HepG2 (cell line): ENCODE data around the gene FOXS1. TPM values are rescaled to one million over a fixed set of nuclear protein-coding genes. Genes with fewer than 3 reads are reported as not detected.

Experiments used
- CENPT ChIP-seq: sonication (generic); formaldehyde crosslinking; IDR thresholded peaks from 2 replicates; pipeline ENCODE4 v1.8.0; 2022; ENCODE audit warnings: low read depth, mild to moderate bottlenecking, moderate library complexity, missing genetic modification reagents
- FOSL1 ChIP-seq: sonication (generic); formaldehyde crosslinking; IDR thresholded peaks from 2 replicates; pipeline ENCODE4 v1.9.0; 2021; ENCODE audit warnings: missing genetic modification reagents, borderline replicate concordance
- GABPA ChIP-seq, 2 experiments: IDR thresholded peaks; 2 replicates each; pipeline ENCODE4 v1.6.1; 2011 to 2016; ENCODE audit warnings: low read depth in 2 of 2, low read length in 1 of 2, missing biosample characterization in 1 of 2, missing genetic modification characterization in 1 of 2
- MAF1 ChIP-seq: sonication (generic); formaldehyde crosslinking; IDR thresholded peaks from 2 replicates; pipeline ENCODE4 v1.5.0; 2020; ENCODE audit warnings: missing genetic modification reagents, borderline replicate concordance
- MAFK ChIP-seq, 2 experiments: IDR thresholded peaks in 1 of 2; conservative IDR thresholded peaks in 1 of 2; 2 replicates each; pipeline ENCODE4 v1.6.1; 2011; ENCODE audit warnings: improper control_type of control experiment in 2 of 2, low read length in 2 of 2
- MEIS2 ChIP-seq: sonication (generic); formaldehyde crosslinking; IDR thresholded peaks from 2 replicates; pipeline ENCODE4 v1.9.0; 2021; ENCODE audit warnings: mild to moderate bottlenecking, missing genetic modification reagents
- NFIB ChIP-seq: sonication (generic); formaldehyde crosslinking; IDR thresholded peaks from 2 replicates; pipeline ENCODE4 v1.9.0; 2021; ENCODE audit warnings: missing genetic modification reagents, mild to moderate bottlenecking, borderline replicate concordance
- PRMT3 ChIP-seq: sonication (generic); formaldehyde crosslinking; IDR thresholded peaks from 2 replicates; pipeline ENCODE4 v1.8.1; 2022; ENCODE audit warnings: low read depth, mild to moderate bottlenecking, moderate library complexity, missing genetic modification reagents, borderline replicate concordance
- SP140L ChIP-seq: sonication (generic); formaldehyde crosslinking; IDR thresholded peaks from 2 replicates; pipeline ENCODE4 v1.4.0; 2020; ENCODE audit warnings: missing genetic modification reagents, borderline replicate concordance
- STAG1 ChIP-seq: sonication (generic); formaldehyde crosslinking; IDR thresholded peaks from 2 replicates; pipeline ENCODE4 v1.4.0; 2020; ENCODE audit warnings: missing genetic modification reagents
- ZBTB25 ChIP-seq: IDR thresholded peaks from 2 replicates; pipeline ENCODE4 v1.6.1; 2018; ENCODE audit warnings: missing genetic modification reagents
- ZFP36L1 ChIP-seq: sonication (generic); formaldehyde crosslinking; IDR thresholded peaks from 2 replicates; pipeline ENCODE4 v1.8.0; 2022; ENCODE audit warnings: mild to moderate bottlenecking, missing genetic modification reagents, moderate library complexity
- ZNF256 ChIP-seq: sonication (generic); formaldehyde crosslinking; conservative IDR thresholded peaks from 2 replicates; pipeline ENCODE4 v1.4.0; 2020; ENCODE audit warnings: missing genetic modification reagents
- ZNF263 ChIP-seq: sonication (generic); formaldehyde crosslinking; IDR thresholded peaks from 2 replicates; pipeline ENCODE4 v1.4.0; 2020; ENCODE audit warnings: missing genetic modification reagents
- ZNF468 ChIP-seq: sonication (generic); formaldehyde crosslinking; IDR thresholded peaks from 2 replicates; pipeline ENCODE4 v1.8.0; 2022; ENCODE audit warnings: mild to moderate bottlenecking, moderate library complexity, missing genetic modification reagents
- ZNF646 ChIP-seq: sonication (generic); formaldehyde crosslinking; IDR thresholded peaks from 2 replicates; pipeline ENCODE4 v1.9.0; 2021; ENCODE audit warnings: mild to moderate bottlenecking, missing genetic modification reagents
- ZNF674 ChIP-seq: sonication (generic); formaldehyde crosslinking; IDR thresholded peaks from 2 replicates; pipeline ENCODE4 v1.5.0; 2020; ENCODE audit warnings: low read depth, mild to moderate bottlenecking, missing genetic modification reagents
- ZNF782 ChIP-seq: sonication (generic); formaldehyde crosslinking; IDR thresholded peaks from 2 replicates; pipeline ENCODE4 v1.4.0; 2020; ENCODE audit warnings: missing genetic modification reagents, mild to moderate bottlenecking, borderline replicate concordance
- polyA plus RNA-seq, 8 experiments: library from polyadenylated mRNA; depleted of rRNA in 3 of 8; stranded (reverse) in 7 of 8; unstranded in 1 of 8; fragments of >200 nt; fragmentation: Illumina TruSeq in 4 of 8; extraction: Trizol in 4 of 8; gene quantifications; 2 replicates each; pipeline versions ENCODE4 v1.2.1 to v1.2.3, GENCODE V29; 2011 to 2016; ENCODE audit warnings: low read depth in 4 of 8, missing spikeins in 1 of 8, mixed read lengths in 1 of 8; ENCODE audit not compliant: insufficient read depth in 1 of 8
- total RNA-seq, 5 experiments: library from RNA; depleted of rRNA; stranded (reverse); fragments of >200 nt; fragmentation: Illumina TruSeq; extraction: Trizol; gene quantifications; 2 replicates each; pipeline ENCODE4 v1.2.3, GENCODE V29; 2016; ENCODE audit warnings: low read depth in 1 of 5
- TF ChIP-seq, protein P1 (sequence below): sonication (generic); formaldehyde crosslinking; IDR thresholded peaks from 2 replicates; pipeline ENCODE4 v1.4.0; 2020; ENCODE audit warnings: mild to moderate bottlenecking, missing genetic modification reagents
- TF ChIP-seq, protein P2 (sequence below): sonication (generic); formaldehyde crosslinking; IDR thresholded peaks from 2 replicates; pipeline ENCODE4 v1.8.1; 2023; ENCODE audit warnings: mild to moderate bottlenecking, missing genetic modification reagents

The FOXS1 gene
- total and polyA plus RNA-seq, 2 of the 13 experiments (the other 11 are each of a cell fraction or from before 2014, with no cell fraction given), result not detected

DNA sequence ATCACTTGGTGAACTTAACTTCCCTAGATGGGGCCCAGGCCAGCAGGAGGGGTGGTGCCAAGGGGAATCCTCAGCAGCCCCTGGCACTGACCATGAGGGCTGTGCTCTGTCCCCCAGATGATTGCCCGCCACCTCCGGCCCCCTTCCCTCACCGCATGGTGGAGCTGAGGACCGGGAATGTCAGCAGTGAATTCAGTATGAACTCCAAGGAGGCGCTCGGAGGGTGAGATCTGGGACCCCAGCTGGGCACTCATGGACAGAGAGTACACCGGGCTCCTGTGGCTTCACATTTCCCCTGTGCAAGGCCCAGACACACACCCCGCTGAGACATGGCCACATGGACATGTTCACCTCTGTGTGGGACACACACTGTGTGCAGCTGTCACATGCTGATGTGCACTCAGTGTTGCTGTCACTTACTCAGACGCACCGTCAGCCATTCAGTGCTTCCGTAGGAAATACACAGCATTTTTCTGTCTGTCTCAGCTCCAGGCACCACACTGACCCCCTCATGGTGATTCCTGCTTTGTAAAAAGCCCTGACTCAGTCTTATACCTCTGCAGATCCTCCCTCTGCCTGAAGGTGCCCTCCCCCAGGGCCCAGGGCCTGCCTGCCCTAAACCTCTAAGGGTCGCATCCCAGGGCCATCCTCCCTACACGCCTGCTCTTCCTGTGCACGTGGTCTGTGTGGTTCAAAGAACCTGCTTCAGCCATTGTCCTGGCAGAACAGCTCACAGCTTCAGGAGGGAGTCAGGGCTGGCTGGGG lies 21.9 kb downstream of the FOXS1 start (continued):
- TF ChIP-seq NFIB (CRISPR knock-in tag) (0 out of 2 replicates have a peak, but pooled peaks have one; percentile 40), FOSL1 (CRISPR knock-in tag) (no peak), GABPA (IDR thresholded peaks at IDR 0.05; ENCODE audit: low read depth, low read length) (no peak), GABPA (CRISPR knock-in tag; IDR thresholded peaks at IDR 0.05; ENCODE audit: low read depth) (no peak), ZNF256 (CRISPR knock-in tag) (no peak), SP140L (CRISPR knock-in tag) (no peak), MEIS2 (no peak), ZNF674 (no peak), ZBTB25 (CRISPR knock-in tag) (no peak), ZNF263 (CRISPR knock-in tag) (peak; percentile 86), ZNF782 (CRISPR knock-in tag) (0 out of 2 replicates have a peak, but pooled peaks have one; percentile 15), MAFK (conservative IDR thresholded peaks at IDR 0.05 in 1 of 2, IDR thresholded peaks at IDR 0.05 in 1 of 2; ENCODE audit: low read length in 2 of 2) (no peak), ZNF646 (CRISPR knock-in tag) (no peak), PRMT3 (CRISPR knock-in tag) (no peak), STAG1 (CRISPR knock-in tag) (no peak), CENPT (no peak), ZFP36L1 (CRISPR knock-in tag) (no peak), ZNF468 (CRISPR knock-in tag) (no peak), MAF1 (CRISPR knock-in tag) (no peak)
- TF ChIP-seq, protein P1, sequence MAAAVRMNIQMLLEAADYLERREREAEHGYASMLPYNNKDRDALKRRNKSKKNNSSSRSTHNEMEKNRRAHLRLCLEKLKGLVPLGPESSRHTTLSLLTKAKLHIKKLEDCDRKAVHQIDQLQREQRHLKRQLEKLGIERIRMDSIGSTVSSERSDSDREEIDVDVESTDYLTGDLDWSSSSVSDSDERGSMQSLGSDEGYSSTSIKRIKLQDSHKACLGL, result no peak
- TF ChIP-seq, protein P2, sequence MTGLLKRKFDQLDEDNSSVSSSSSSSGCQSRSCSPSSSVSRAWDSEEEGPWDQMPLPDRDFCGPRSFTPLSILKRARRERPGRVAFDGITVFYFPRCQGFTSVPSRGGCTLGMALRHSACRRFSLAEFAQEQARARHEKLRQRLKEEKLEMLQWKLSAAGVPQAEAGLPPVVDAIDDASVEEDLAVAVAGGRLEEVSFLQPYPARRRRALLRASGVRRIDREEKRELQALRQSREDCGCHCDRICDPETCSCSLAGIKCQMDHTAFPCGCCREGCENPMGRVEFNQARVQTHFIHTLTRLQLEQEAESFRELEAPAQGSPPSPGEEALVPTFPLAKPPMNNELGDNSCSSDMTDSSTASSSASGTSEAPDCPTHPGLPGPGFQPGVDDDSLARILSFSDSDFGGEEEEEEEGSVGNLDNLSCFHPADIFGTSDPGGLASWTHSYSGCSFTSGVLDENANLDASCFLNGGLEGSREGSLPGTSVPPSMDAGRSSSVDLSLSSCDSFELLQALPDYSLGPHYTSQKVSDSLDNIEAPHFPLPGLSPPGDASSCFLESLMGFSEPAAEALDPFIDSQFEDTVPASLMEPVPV (CRISPR knock-in tag), result no peak
